Smooth muscle cell of trachea (primary cell): ENCODE results near the gene MAB21L3. TPM values are rescaled to one million over a fixed set of nuclear protein-coding genes. Genes with fewer than 3 reads are reported as not detected.

Source experiments
- total RNA-seq: library from RNA; depleted of rRNA; stranded (reverse); fragments of >200 nt; gene quantifications from 2 replicates; pipeline ENCODE4 v1.2.1, GENCODE V29; 2014

The MAB21L3 gene
- 0.66 TPM in 1 of 2 replicates, not detected in the other for total RNA-seq

GRCh38 chr1:116110567-116111523 lies at the start of gene MAB21L3:
Gene MAB21L3 (plus strand): TSS chr1:116111399. CDS start chr1:116112616, 1,217 bp downstream.

Other genes with a start within 250 kb of the MAB21L3 start
- gene SLC22A15, start 134.9 kb upstream of the MAB21L3 start, total RNA-seq = 6.5 and 7.6 TPM in 2 replicates